IMR-90 (cell line): ENCODE data around the gene CDH13. TPM values are rescaled to one million over a fixed set of nuclear protein-coding genes. Genes with fewer than 3 reads are reported as not detected.

Experiments used
- ATAC-seq: fragments of 200-7000 bp; cut with Tn5 transposase; 2 replicates; pipeline ENCODE4 v1.9.1; 2020; ENCODE audit warnings: low read depth, mild to moderate bottlenecking, moderate library complexity
- BruUV-seq: library from RNA; stranded (reverse); fragments of 400-500 nt; replicated peaks from 2 replicates; lab custom pipeline; 2021; lab: Mats Ljungman, UMichigan
- CTCF ChIA-PET: fragments of 300-600 bp; formaldehyde crosslinking; extraction: SDS; loops from one replicate; lab custom pipeline; 2021; ENCODE audit warnings: antibody characterized with exemption; lab: Yijun Ruan, JAX
- POLR2A ChIA-PET: fragments of 300-600 bp; sonication (Branson Sonifier 250); formaldehyde crosslinking; loops from one replicate; lab custom pipeline; 2022; ENCODE audit warnings: antibody characterized with exemption; ENCODE audit not compliant: unreplicated experiment; lab: Charles Lee
- DNase-seq: peaks from one replicate; pipeline ENCODE4 v3.0.0; 2013
- H2AFZ ChIP-seq: replicated peaks from 2 replicates; pipeline ENCODE3; 2013; ENCODE audit warnings: low read length, mild to moderate bottlenecking; ENCODE audit not compliant: poor library complexity
- H2AK5ac ChIP-seq: 2 replicates; pipeline ENCODE4 v1.6.1; 2013; ENCODE audit warnings: low read depth, low read length, inconsistent platforms
- H2AK9ac ChIP-seq: replicated peaks from 2 replicates; pipeline ENCODE3; 2013; ENCODE audit warnings: mild to moderate bottlenecking, low read depth, low read length, moderate library complexity; ENCODE audit not compliant: poor library complexity
- H2BK120ac ChIP-seq: 2 replicates; pipeline ENCODE4 v1.6.1; 2013; ENCODE audit warnings: low read depth, low read length, inconsistent platforms
- H2BK15ac ChIP-seq: 3 replicates; pipeline ENCODE4 v1.6.1; 2013; ENCODE audit warnings: low read depth, low read length, inconsistent platforms
- H2BK20ac ChIP-seq: 2 replicates; pipeline ENCODE4 v1.6.1; 2013; ENCODE audit warnings: low read depth, mild to moderate bottlenecking, inconsistent platforms, low read length, moderate library complexity
- H2BK5ac ChIP-seq: 2 replicates; pipeline ENCODE4 v1.6.1; 2013; ENCODE audit warnings: mild to moderate bottlenecking, low read depth, low read length, inconsistent platforms; ENCODE audit not compliant: poor library complexity, severe bottlenecking
- H3K14ac ChIP-seq: replicated peaks from 2 replicates; pipeline ENCODE4 v1.6.1; 2013; ENCODE audit warnings: low read depth, low read length, inconsistent platforms
- H3K18ac ChIP-seq: 2 replicates; pipeline ENCODE4 v1.6.1; 2013; ENCODE audit warnings: low read depth, low read length, control low read depth
- H3K23ac ChIP-seq: 2 replicates; pipeline ENCODE4 v1.6.1; 2013; ENCODE audit warnings: low read depth, low read length, inconsistent platforms
- H3K27ac ChIP-seq: 2 replicates; pipeline ENCODE4 v1.5.1; 2013; ENCODE audit warnings: mild to moderate bottlenecking, control low read depth, low read length; ENCODE audit not compliant: insufficient read depth
- H3K27me3 ChIP-seq: 2 replicates; pipeline ENCODE4 v1.6.1; 2013; ENCODE audit warnings: low read length; ENCODE audit not compliant: control insufficient read depth, insufficient read depth
- H3K36me3 ChIP-seq: 2 replicates; pipeline ENCODE4 v1.6.1; 2013; ENCODE audit warnings: low read length, mixed read lengths; ENCODE audit not compliant: control insufficient read depth, insufficient read depth
- H3K4ac ChIP-seq: 2 replicates; pipeline ENCODE4 v1.6.1; 2013; ENCODE audit warnings: low read depth, low read length, inconsistent platforms
- H3K4me1 ChIP-seq: 2 replicates; pipeline ENCODE4 v1.6.1; 2013; ENCODE audit warnings: low read length, mixed read lengths; ENCODE audit not compliant: control insufficient read depth, insufficient read depth
- H3K4me2 ChIP-seq: 2 replicates; pipeline ENCODE4 v1.6.1; 2013; ENCODE audit warnings: low read depth, mild to moderate bottlenecking, control low read depth, low read length, moderate library complexity
- H3K4me3 ChIP-seq: 2 replicates; pipeline ENCODE4 v1.5.1; 2013; ENCODE audit warnings: low read depth, mild to moderate bottlenecking, control low read depth, low read length, moderate library complexity; ENCODE audit not compliant: insufficient read depth
- H3K56ac ChIP-seq: 2 replicates; pipeline ENCODE4 v1.6.1; 2013; ENCODE audit warnings: low read length, inconsistent platforms; ENCODE audit not compliant: insufficient read depth; ENCODE audit errors: extremely low read depth
- H3K79me1 ChIP-seq, 2 experiments: 2 replicates each; pipeline ENCODE4 v1.6.1; 2013; ENCODE audit warnings: low read length in 2 of 2, inconsistent platforms in 1 of 2, low read depth in 1 of 2
- H3K9ac ChIP-seq: 2 replicates; pipeline ENCODE4 v1.6.1; 2013; ENCODE audit warnings: low read depth, low read length, control low read depth
- H3K9me1 ChIP-seq: 2 replicates; pipeline ENCODE4 v1.6.1; 2013; ENCODE audit warnings: low read length, inconsistent platforms; ENCODE audit not compliant: insufficient read depth
- H3K9me3 ChIP-seq: 2 replicates; pipeline ENCODE4 v1.6.1; 2013; ENCODE audit warnings: low read length; ENCODE audit not compliant: control insufficient read depth, insufficient read depth
- H4K20me1 ChIP-seq: 2 replicates; pipeline ENCODE4 v1.6.1; 2013; ENCODE audit warnings: low read length, inconsistent platforms; ENCODE audit not compliant: insufficient read depth
- H4K5ac ChIP-seq: 2 replicates; pipeline ENCODE4 v1.6.1; 2013; ENCODE audit warnings: mild to moderate bottlenecking, low read depth, low read length, control low read depth
- H4K8ac ChIP-seq, 2 experiments: 2 replicates each; pipeline ENCODE4 v1.6.1; 2013; ENCODE audit warnings: low read depth in 2 of 2, low read length in 2 of 2, control low read depth in 1 of 2, inconsistent platforms in 1 of 2
- H4K91ac ChIP-seq: 2 replicates; pipeline ENCODE4 v1.6.1; 2013; ENCODE audit warnings: low read depth, low read length, inconsistent platforms; ENCODE audit not compliant: insufficient read depth
- BHLHE40 ChIP-seq: fragments of 150-350 bp; IDR thresholded peaks from 2 replicates; pipeline ENCODE4 v1.6.1; 2016; ENCODE audit warnings: mild to moderate bottlenecking, low read depth, low read length
- CEBPB ChIP-seq: IDR thresholded peaks from 2 replicates; pipeline ENCODE4 v1.6.1; 2012; ENCODE audit warnings: low read depth, low read length, improper control_type of control experiment
- CHD1 ChIP-seq: IDR thresholded peaks from 2 replicates; pipeline ENCODE4 v1.6.1; 2012; ENCODE audit warnings: low read depth, low read length, improper control_type of control experiment
- CTCF ChIP-seq: conservative IDR thresholded peaks from 2 replicates; pipeline ENCODE4 v1.5.1; 2012; ENCODE audit warnings: mild to moderate bottlenecking, low read depth, low read length, improper control_type of control experiment
- ELK1 ChIP-seq: fragments of 150-350 bp; IDR thresholded peaks from 2 replicates; pipeline ENCODE4 v1.6.1; 2016; ENCODE audit warnings: low read depth, mild to moderate bottlenecking, low read length, moderate library complexity, borderline replicate concordance
- FOS ChIP-seq: fragments of 150-350 bp; IDR thresholded peaks from 2 replicates; pipeline ENCODE4 v1.6.1; 2016; ENCODE audit warnings: low read depth, low read length
- MXI1 ChIP-seq: IDR thresholded peaks from 2 replicates; pipeline ENCODE4 v1.6.1; 2012; ENCODE audit warnings: low read depth, mild to moderate bottlenecking, low read length, moderate library complexity, borderline replicate concordance
- NFE2L2 ChIP-seq: fragments of 150-350 bp; IDR thresholded peaks from 2 replicates; pipeline ENCODE4 v1.6.1; 2016; ENCODE audit warnings: low read depth, mild to moderate bottlenecking, low read length
- POLR2A ChIP-seq: IDR thresholded peaks from 2 replicates; pipeline ENCODE4 v1.6.1; 2012; ENCODE audit warnings: mild to moderate bottlenecking, low read depth, low read length
- RAD21 ChIP-seq: IDR thresholded peaks from 2 replicates; pipeline ENCODE4 v1.6.1; 2012; ENCODE audit warnings: low read length, improper control_type of control experiment
- USF2 ChIP-seq: fragments of 150-350 bp; IDR thresholded peaks from 2 replicates; pipeline ENCODE4 v1.6.1; 2017; ENCODE audit warnings: mild to moderate bottlenecking, antibody characterized with exemption, low read length, low read depth
- WGBS, 2 experiments: methylation state at CpG; one replicate each; pipeline versions ENCODE4 v1.1.5 to v1.1.7; 2013; ENCODE audit warnings: missing lambda C conversion rate in 2 of 2; ENCODE audit not compliant: insufficient read length in 1 of 2; ENCODE audit errors: extremely low coverage in 2 of 2; 5-methylcytosine and 5-hydroxymethylcytosine counted together
- dilution Hi-C: fragments of 300-500 bp; cut with HindIII; formaldehyde crosslinking; loops from one replicate; pipeline ENCODE4 v1.14.3; 2018; ENCODE audit warnings: low sequenced_read_pairs; ENCODE audit not compliant: unreplicated experiment
- in situ Hi-C: fragments of 300-500 bp; cut with MboI; formaldehyde crosslinking; loops from 3 replicates; pipeline ENCODE4 v1.14.3; 2019; ENCODE audit warnings: low sequenced_read_pairs, inconsistent platforms, mixed read lengths
- intact Hi-C: fragments of 100-400 bp; cut with micrococcal nuclease; formaldehyde crosslinking; loops from 2 replicates; pipeline ENCODE4 v1.10.0; 2022
- polyA plus RNA-seq, 3 experiments: library from polyadenylated mRNA; depleted of rRNA; stranded (reverse); fragments of >200 nt; gene quantifications; 2 replicates each; pipeline ENCODE4 v1.2.3, GENCODE V29; 2012; ENCODE audit warnings: low replicate concordance in 1 of 3
- total RNA-seq: library from RNA; depleted of rRNA; stranded (reverse); fragments of >200 nt; gene quantifications from 2 replicates; pipeline ENCODE4 v1.2.3, GENCODE V29; 2012

CDH13 gene
- total and polyA plus RNA-seq, 2 of the 4 experiments (the other 2 are of a cell fraction), result 61.6 to 74.7 TPM

- BruUV-seq, result no TSS peak
- H3K18ac ChIP-seq, result no peak overlapping the region
- H3K79me1 ChIP-seq, result no peaks in the 10 kb centered on the region; a peak in 2 of 4 replicates
- WGBS, 2 experiments, result 100% methylated on average over 1 of the region's 1 CpG; no CpG with 5 or more reads in 1 of the 2 experiments
- no peak overlapping the region for H2AK9ac ChIP-seq
- dilution Hi-C loops, result no loop called here
- TF ChIP-seq FOS (no peak), ELK1 (no peak), CEBPB (no peak), BHLHE40 (no peak), CTCF (no peak), CHD1 (no peak), USF2 (no peak), POLR2A (no peak), NFE2L2 (no peak), RAD21 (no peak), MXI1 (no peak)
- no peaks in the 10 kb centered on the region; the same call in 1 of the 2 replicates for H4K20me1 ChIP-seq
- no peaks in the 10 kb centered on the region for H3K4me1 ChIP-seq
- H3K4ac ChIP-seq, result no peak overlapping the region
- no peak overlapping the region for H2BK120ac ChIP-seq
- no peak overlapping the region for H2BK15ac ChIP-seq
- H3K23ac ChIP-seq, result no peak overlapping the region
- no peak overlapping the region for H4K91ac ChIP-seq
- H2AK5ac ChIP-seq, result no peak overlapping the region
- no peaks in the 10 kb centered on the region for H3K36me3 ChIP-seq
- intact Hi-C loops, result no loop called here
- ChIA-PET CTCF (no interaction called here), POLR2A (no interaction called here)
- DNase-seq (no peak), ATAC-seq (no peak)
- H3K9me3 ChIP-seq, result no peaks in the 10 kb centered on the region
- no peak overlapping the region for H3K56ac ChIP-seq
- in situ Hi-C loops, result no loop called here
- H3K4me3 ChIP-seq, result no peak overlapping the region
- H3K9me1 ChIP-seq, result no peaks in the 10 kb centered on the region
- no peak overlapping the region for H3K27ac ChIP-seq
- no peak overlapping the region for H2AFZ ChIP-seq
- no peak overlapping the region for H4K8ac ChIP-seq
- no peak overlapping the region for H2BK20ac ChIP-seq
- H3K9ac ChIP-seq, result no peak overlapping the region
- no peaks in the 10 kb centered on the region for H3K27me3 ChIP-seq
- H4K5ac ChIP-seq, result no peak overlapping the region
- no peak overlapping the region for H2BK5ac ChIP-seq
- H3K4me2 ChIP-seq, result no peak overlapping the region
- no peak overlapping the region for H3K14ac ChIP-seq
These were observed 179.1 kb downstream of the CDH13 start for GRCh38 chr16:82805866-82806265.
